Neural crest cell (in vitro differentiated cells): ENCODE measurements around the gene C17orf78. TPM values are rescaled to one million over a fixed set of nuclear protein-coding genes. Genes with fewer than 3 reads are reported as not detected.

Experiments used
- DNase-seq: peaks from one replicate; pipeline ENCODE4 v3.0.0; 2021; ENCODE audit warnings: low read depth, mixed read lengths, low spot score
- H3K27ac Mint-ChIP-seq: one replicate; pipeline ENCODE4 v1.8.0; 2021; ENCODE audit warnings: mild to moderate bottlenecking, mixed read lengths; ENCODE audit not compliant: unreplicated experiment
- H3K27me3 Mint-ChIP-seq: 2 replicates; pipeline ENCODE4 v1.8.0; 2021; ENCODE audit warnings: low read depth, mild to moderate bottlenecking, mixed read lengths
- H3K36me3 Mint-ChIP-seq: 2 replicates; pipeline ENCODE4 v1.8.0; 2021; ENCODE audit warnings: low read depth, mild to moderate bottlenecking, mixed read lengths
- H3K4me1 Mint-ChIP-seq: 2 replicates; pipeline ENCODE4 v1.8.0; 2021; ENCODE audit warnings: mixed read lengths
- H3K4me3 Mint-ChIP-seq: one replicate; pipeline ENCODE4 v1.8.0; 2021; ENCODE audit warnings: mild to moderate bottlenecking, mixed read lengths
- H3K9me3 Mint-ChIP-seq: 2 replicates; pipeline ENCODE4 v1.8.0; 2021; ENCODE audit warnings: mixed read lengths
- total RNA-seq: library from RNA; stranded (reverse); gene quantifications from 2 replicates; pipeline ENCODE4 v1.2.1, GENCODE V29; 2021
- TF ChIP-seq, protein P1 (sequence below): fragments of 200-600 bp; sonication (generic); conservative IDR thresholded peaks from 2 replicates; pipeline ENCODE4 v1.5.0; 2021; ENCODE audit warnings: antibody characterized with exemption, mild to moderate bottlenecking

C17orf78 gene
- total RNA-seq, 1 donor from 2014 or later, result not detected

DNA sequence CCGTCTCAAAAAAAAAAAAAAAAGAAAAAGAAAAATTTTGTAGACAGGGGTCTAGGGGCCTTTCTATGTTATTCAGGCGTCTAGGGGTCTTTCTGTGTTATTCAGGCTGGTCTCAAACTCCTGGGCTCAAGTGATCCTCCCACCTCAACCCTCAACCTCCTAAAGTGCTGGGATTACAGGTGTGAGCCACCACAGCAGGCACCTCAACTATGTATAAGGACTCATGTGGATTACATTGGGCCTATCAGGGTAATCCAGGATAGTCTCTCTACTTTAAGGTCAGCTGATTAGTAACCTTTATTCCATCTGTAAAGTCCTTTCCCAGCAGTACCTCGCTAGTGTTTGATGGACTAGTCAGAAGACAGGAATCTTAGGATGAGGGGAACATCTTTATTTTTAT lies 53.3 kb downstream of the C17orf78 start:
- Mint-ChIP-seq H3K4me3 (no peak overlapping the region), H3K27me3 (no peaks in the 10 kb centered on the region), H3K9me3 (no peaks in the 10 kb centered on the region), H3K36me3 (peaks cover 4% of the 10 kb centered on the region), H3K27ac (peak overlapping the region; percentile 43), H3K4me1 (no peaks in the 10 kb centered on the region)
- no peak for DNase-seq
- TF ChIP-seq, protein P1, sequence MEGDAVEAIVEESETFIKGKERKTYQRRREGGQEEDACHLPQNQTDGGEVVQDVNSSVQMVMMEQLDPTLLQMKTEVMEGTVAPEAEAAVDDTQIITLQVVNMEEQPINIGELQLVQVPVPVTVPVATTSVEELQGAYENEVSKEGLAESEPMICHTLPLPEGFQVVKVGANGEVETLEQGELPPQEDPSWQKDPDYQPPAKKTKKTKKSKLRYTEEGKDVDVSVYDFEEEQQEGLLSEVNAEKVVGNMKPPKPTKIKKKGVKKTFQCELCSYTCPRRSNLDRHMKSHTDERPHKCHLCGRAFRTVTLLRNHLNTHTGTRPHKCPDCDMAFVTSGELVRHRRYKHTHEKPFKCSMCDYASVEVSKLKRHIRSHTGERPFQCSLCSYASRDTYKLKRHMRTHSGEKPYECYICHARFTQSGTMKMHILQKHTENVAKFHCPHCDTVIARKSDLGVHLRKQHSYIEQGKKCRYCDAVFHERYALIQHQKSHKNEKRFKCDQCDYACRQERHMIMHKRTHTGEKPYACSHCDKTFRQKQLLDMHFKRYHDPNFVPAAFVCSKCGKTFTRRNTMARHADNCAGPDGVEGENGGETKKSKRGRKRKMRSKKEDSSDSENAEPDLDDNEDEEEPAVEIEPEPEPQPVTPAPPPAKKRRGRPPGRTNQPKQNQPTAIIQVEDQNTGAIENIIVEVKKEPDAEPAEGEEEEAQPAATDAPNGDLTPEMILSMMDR, result no peak

DNA sequence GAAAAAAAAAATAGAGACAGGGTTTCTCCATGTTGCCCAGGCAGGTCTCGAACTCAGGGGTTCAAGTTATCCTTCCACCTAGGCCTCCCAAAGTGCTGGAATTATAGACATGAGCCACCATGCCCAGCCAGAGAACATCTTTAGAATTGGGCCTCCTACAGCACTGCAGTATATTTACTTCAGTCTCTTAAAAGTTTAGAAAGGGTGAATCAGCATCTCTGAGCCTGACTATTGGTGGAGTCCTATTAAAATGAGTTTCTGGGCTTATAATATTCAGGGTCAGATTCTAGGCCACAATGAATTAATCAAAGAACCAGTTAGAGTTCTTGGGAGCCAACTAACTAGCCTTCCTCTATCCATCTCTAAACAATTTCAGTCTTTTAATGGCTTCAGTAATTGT lies 53.7 kb downstream of the C17orf78 start:
- no peaks in the 10 kb centered on the region for H3K9me3 Mint-ChIP-seq
- H3K4me3 Mint-ChIP-seq, result no peak overlapping the region
- TF ChIP-seq, protein P1, result no peak
- no peak for DNase-seq
- H3K4me1 Mint-ChIP-seq, result no peaks in the 10 kb centered on the region
- peaks cover 6% of the 10 kb centered on the region for H3K36me3 Mint-ChIP-seq
- H3K27ac Mint-ChIP-seq, result no peak overlapping the region
- no peaks in the 10 kb centered on the region for H3K27me3 Mint-ChIP-seq

DNA sequence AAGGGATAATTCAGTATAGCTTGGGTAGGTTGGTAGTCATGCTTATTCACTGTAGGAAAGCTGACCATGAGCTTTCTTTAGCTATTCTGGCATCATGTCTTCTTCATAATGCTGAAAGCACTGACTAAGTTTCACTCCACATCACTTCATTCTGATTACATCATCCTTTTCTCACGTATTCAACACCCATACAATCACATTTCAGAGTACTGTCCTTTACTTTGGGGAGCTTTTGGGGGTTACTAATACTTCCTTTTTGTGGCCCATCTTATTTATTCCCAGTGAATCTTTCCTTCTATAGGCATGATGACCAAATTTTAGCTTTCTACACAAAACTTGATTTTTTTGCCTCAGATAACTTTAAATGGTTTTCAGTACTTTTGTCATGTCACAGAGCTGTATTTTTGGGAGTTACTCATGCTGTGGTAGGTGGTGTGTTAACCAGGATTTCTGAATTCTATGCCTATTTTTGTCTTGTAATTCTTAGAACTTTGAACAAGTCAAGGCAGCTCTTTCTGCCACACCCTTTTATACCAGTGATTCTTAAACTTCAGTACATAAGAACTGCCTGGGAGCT lies 54.4 kb downstream of the C17orf78 start:
- Mint-ChIP-seq H3K27me3 (no peaks in the 10 kb centered on the region), H3K9me3 (no peaks in the 10 kb centered on the region), H3K4me1 (no peaks in the 10 kb centered on the region), H3K36me3 (peaks cover 6% of the 10 kb centered on the region), H3K4me3 (no peak overlapping the region), H3K27ac (no peak overlapping the region)
- TF ChIP-seq, protein P1, result no peak
- DNase-seq, result no peak

DNA sequence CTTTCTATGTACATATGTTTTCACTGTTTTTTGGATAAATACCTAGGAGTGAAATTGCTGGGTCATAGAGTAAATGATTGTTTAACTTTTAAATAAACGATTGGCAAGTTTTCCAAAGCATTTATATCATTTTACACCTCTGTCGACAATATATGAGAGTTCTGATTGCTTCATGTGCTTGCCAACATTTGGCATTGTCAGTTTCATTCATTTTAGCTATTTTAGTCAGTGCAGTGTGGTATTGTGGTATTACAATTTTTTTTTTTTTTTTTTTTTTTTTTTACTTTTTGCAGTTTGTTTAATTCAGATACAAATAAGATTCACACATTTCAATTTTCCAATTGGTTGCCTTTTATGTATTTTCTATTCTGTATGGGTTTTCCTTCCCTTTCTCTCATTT lies 56.9 kb downstream of the C17orf78 start:
- Mint-ChIP-seq H3K27ac (no peak overlapping the region), H3K4me1 (no peaks in the 10 kb centered on the region), H3K36me3 (peaks cover 6% of the 10 kb centered on the region), H3K27me3 (no peaks in the 10 kb centered on the region), H3K9me3 (no peaks in the 10 kb centered on the region), H3K4me3 (no peak overlapping the region)
- no peak for DNase-seq
- TF ChIP-seq, protein P1, result no peak

DNA sequence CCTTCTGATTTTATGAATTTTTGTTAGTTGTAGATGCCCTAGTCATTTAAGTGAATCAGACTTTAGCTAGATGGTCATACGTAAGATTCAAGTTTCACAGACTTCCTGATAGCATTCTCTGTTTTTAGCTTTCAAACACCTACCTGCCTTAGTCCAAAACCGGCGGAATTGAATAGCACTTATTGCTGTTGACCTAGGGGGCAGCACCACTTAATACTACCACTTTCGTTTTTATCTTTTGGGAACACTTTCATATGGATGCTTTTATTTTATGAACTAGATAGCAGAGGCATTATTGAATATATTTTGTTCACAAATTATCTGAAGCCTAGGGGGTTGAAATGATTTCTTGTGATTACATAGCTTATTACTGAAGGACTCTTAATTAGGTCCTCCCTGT lies 62.4 kb downstream of the C17orf78 start:
- Mint-ChIP-seq H3K36me3 (peaks cover 17% of the 10 kb centered on the region), H3K27me3 (no peaks in the 10 kb centered on the region), H3K27ac (no peak overlapping the region), H3K9me3 (no peaks in the 10 kb centered on the region), H3K4me1 (no peaks in the 10 kb centered on the region), H3K4me3 (no peak overlapping the region)
- no peak for DNase-seq
- TF ChIP-seq, protein P1, result peak; percentile 17
